ENCODE data around the gene IFT22.
"Not testable (repeated sequence)": the region's sequence is repeated elsewhere in the genome, so short reads cannot be mapped to it uniquely, and the experiment has no call there.

Gene IFT22

GRCh38 chr7:101363734-101364374 lies 42.2 kb upstream of the IFT22 start:
- POLR2A ChIA-PET, result no interaction called here
- peak overlapping the region; percentile 36 for H3K4me3 ChIP-seq (ENCODE audit: low read depth, low read length)
- CTCF ChIA-PET, result interaction anchor here (0.7 to 6.1 kb wide), 42 partner anchors 9 to 908 kb away, joined by 3 to 64 read pairs (median 5); partner anchors contain the start of gene IFT22
- peak; percentile 85 for TF ChIP-seq CTCF (IDR thresholded peaks at IDR 0.05; ENCODE audit: insufficient read depth, low read length, missing control alignments)
- no peak for DNase-seq (ENCODE audit: low read depth, low spot score)

GRCh38 chr7:101363196-101363733 lies 41.7 kb upstream of the IFT22 start:
- TF ChIP-seq CTCF (IDR thresholded peaks at IDR 0.05; ENCODE audit: insufficient read depth, low read length, missing control alignments), result no peak
- no peak overlapping the region; the same call in 1 of the 2 replicates for H3K4me3 ChIP-seq (ENCODE audit: low read depth, low read length)
- ChIA-PET CTCF (interaction anchor here (0.8 to 6.1 kb wide), 15 partner anchors 10 to 180 kb away, joined by 3 to 64 read pairs (median 4); no protein-coding TSS in a partner anchor), POLR2A (no interaction called here)
- no peak for DNase-seq (ENCODE audit: low read depth, low spot score)

- no peak for TF ChIP-seq CTCF (IDR thresholded peaks at IDR 0.05; ENCODE audit: insufficient read depth, low read length, missing control alignments)
- ChIA-PET CTCF (interaction anchor here (0.6 to 6.1 kb wide), 19 partner anchors 10 to 176 kb away, joined by 3 to 64 read pairs (median 4); partner anchors contain the start of gene IFT22), POLR2A (no interaction called here)
- peak within 1 kb of the TSS; percentile 36 for H3K4me3 ChIP-seq (ENCODE audit: low read depth, low read length)
- no peak for DNase-seq (ENCODE audit: low read depth, low spot score)
These were observed 41.0 kb upstream of the IFT22 start, which contains the start of gene COL26A1 for GRCh38 chr7:101362334-101363195. COL26A1 (plus strand) TSS chr7:101362875; CDS start chr7:101363033, 158 bp downstream.

GRCh38 chr7:101357433-101357832 lies 35.8 kb upstream of the IFT22 start:
- H3K4me3 ChIP-seq (ENCODE audit: low read depth, low read length), result no peak overlapping the region
- CTCF ChIA-PET, result no interaction called here
- DNase-seq (ENCODE audit: low read depth, low spot score), result no peak
- POLR2A ChIA-PET, result no interaction called here
- no peak for TF ChIP-seq CTCF (IDR thresholded peaks at IDR 0.05; ENCODE audit: insufficient read depth, low read length, missing control alignments)

- no peak for TF ChIP-seq CTCF (IDR thresholded peaks at IDR 0.05; ENCODE audit: insufficient read depth, low read length, missing control alignments)
- ChIA-PET CTCF (interaction anchor here (0.6 kb wide), 1 partner anchor 155 kb away, joined by 3 read pairs; no protein-coding TSS in a partner anchor), POLR2A (no interaction called here)
- DNase-seq (ENCODE audit: low read depth, low spot score), result no peak
- no peak overlapping the region for H3K4me3 ChIP-seq (ENCODE audit: low read depth, low read length)
These were observed 31.3 kb upstream of the IFT22 start for GRCh38 chr7:101352920-101353308.

GRCh38 chr7:101349300-101349699 lies 27.7 kb upstream of the IFT22 start:
- CTCF ChIA-PET, result interaction anchor here (1.1 kb wide), 1 partner anchor 194 kb away, joined by 3 read pairs; no protein-coding TSS in a partner anchor
- POLR2A ChIA-PET; H3K4me3 ChIP-seq (ENCODE audit: low read depth, low read length); DNase-seq (ENCODE audit: low read depth, low spot score): not testable (repeated sequence)

- H3K4me3 ChIP-seq (ENCODE audit: low read depth, low read length); CTCF ChIA-PET; POLR2A ChIA-PET; DNase-seq (ENCODE audit: low read depth, low spot score): not testable (repeated sequence)
These were observed 26.9 kb upstream of the IFT22 start for GRCh38 chr7:101348456-101349067.

Measured in AG04449 (cell line).